Common myeloid progenitor, CD34-positive (primary cell): Measurements from ENCODE around the gene FAM168B.

Source experiments
- CTCF ChIA-PET: fragments of 350-600 bp; sonication (Branson Sonifier 250); formaldehyde crosslinking; loops from one replicate; lab custom pipeline; 2021; ENCODE audit warnings: antibody characterized with exemption; lab: Charles Lee
- POLR2A ChIA-PET: fragments of 350-600 bp; sonication (Branson Sonifier 250); formaldehyde crosslinking; loops from one replicate; lab custom pipeline; 2021; ENCODE audit warnings: antibody characterized with exemption; lab: Charles Lee
- DNase-seq, 3 donors: peaks; one replicate each; pipeline versions ENCODE4 v3.0.0 to v3.0.0-alpha.2; 2013
- H3K27ac ChIP-seq, 2 experiments: 1 replicate in 1 of 2; 2 replicates in 1 of 2; pipeline ENCODE4 v1.7.0; 2013; ENCODE audit warnings: inconsistent platforms in 2 of 2, low read length in 2 of 2, mild to moderate bottlenecking in 2 of 2, low read depth in 1 of 2, moderate library complexity in 1 of 2; ENCODE audit not compliant: severe bottlenecking in 2 of 2, insufficient read depth in 1 of 2, poor library complexity in 1 of 2
- H3K27me3 ChIP-seq, 5 experiments: replicated peaks in 2 of 5; 1 replicate in 3 of 5; 2 replicates in 2 of 5; pipeline versions ENCODE4 v1.6.1 to v1.7.0; 2013; ENCODE audit warnings: low read length in 4 of 5, mild to moderate bottlenecking in 2 of 5, moderate library complexity in 2 of 5, inconsistent platforms in 1 of 5; ENCODE audit not compliant: insufficient read depth in 5 of 5, control insufficient read depth in 4 of 5
- H3K36me3 ChIP-seq, 4 experiments: 1 replicate in 2 of 4; 2 replicates in 2 of 4; pipeline versions ENCODE4 v1.6.1 to v1.7.0; 2013; ENCODE audit warnings: low read length in 3 of 4, control low read depth in 1 of 4, mild to moderate bottlenecking in 1 of 4; ENCODE audit not compliant: control insufficient read depth in 4 of 4, insufficient read depth in 4 of 4
- H3K4me1 ChIP-seq, 4 experiments: 1 replicate in 3 of 4; 2 replicates in 1 of 4; pipeline versions ENCODE4 v1.6.1 to v1.7.1; 2013; ENCODE audit warnings: low read length in 3 of 4, mild to moderate bottlenecking in 3 of 4, control low read depth in 1 of 4, inconsistent platforms in 1 of 4, moderate library complexity in 1 of 4; ENCODE audit not compliant: control insufficient read depth in 4 of 4, insufficient read depth in 4 of 4; ENCODE audit errors: control extremely low read depth in 1 of 4
- H3K4me3 ChIP-seq, 7 experiments: 1 replicate in 4 of 7; 2 replicates in 3 of 7; pipeline versions ENCODE4 v1.5.1 to v1.7.0; 2013; ENCODE audit warnings: mild to moderate bottlenecking in 7 of 7, low read length in 6 of 7, moderate library complexity in 6 of 7, inconsistent platforms in 2 of 7, low read depth in 2 of 7, control low read depth in 1 of 7; ENCODE audit not compliant: insufficient read depth in 4 of 7, control insufficient read depth in 1 of 7; ENCODE audit errors: extremely low read depth in 1 of 7
- H3K9me3 ChIP-seq, 5 experiments: 1 replicate in 4 of 5; 2 replicates in 1 of 5; pipeline versions ENCODE4 v1.6.1 to v1.7.1; 2013; ENCODE audit warnings: low read length in 4 of 5, mild to moderate bottlenecking in 2 of 5, inconsistent platforms in 1 of 5, low read depth in 1 of 5, moderate library complexity in 1 of 5; ENCODE audit not compliant: control insufficient read depth in 4 of 5, insufficient read depth in 2 of 5; ENCODE audit errors: control extremely low read depth in 1 of 5
- WGBS: methylation state at CpG from one replicate; pipeline ENCODE4 v1.1.5; 2013; ENCODE audit not compliant: insufficient coverage; 5-methylcytosine and 5-hydroxymethylcytosine counted together

The FAM168B gene

DNA sequence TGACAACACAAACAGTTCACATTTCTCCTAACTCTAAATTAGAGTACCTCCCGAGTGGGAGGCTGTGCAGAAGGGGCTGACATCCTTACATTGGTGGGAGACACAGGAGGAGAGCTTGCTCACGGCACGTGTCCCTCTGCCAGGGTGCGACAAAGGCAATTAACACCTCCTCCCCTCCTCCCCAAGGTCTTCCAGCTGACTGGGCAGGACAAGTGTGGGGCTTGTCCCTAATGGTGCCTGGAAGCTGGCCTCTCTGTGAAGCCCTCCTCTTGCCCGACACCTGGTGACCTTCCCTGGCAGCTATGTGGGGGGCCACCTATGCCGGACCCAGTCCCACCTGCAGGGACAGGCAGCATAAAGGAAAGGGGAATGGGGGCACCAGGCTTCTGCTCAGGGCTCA, 57.0 kb downstream of the FAM168B start:
- H3K4me1 ChIP-seq = peaks cover under 1 to 29% (median 23%) of the 10 kb centered on the region in 4 experiments
- no peak overlapping the region for H3K27ac ChIP-seq
- H3K9me3 ChIP-seq = no peaks in the 10 kb centered on the region
- no peak overlapping the region for H3K4me3 ChIP-seq
- DNase-seq = no peak
- POLR2A ChIA-PET = no interaction called here
- CTCF ChIA-PET = no interaction called here
- WGBS = 73% methylated on average over 3 of the region's 6 CpGs
- H3K36me3 ChIP-seq = no peaks in the 10 kb centered on the region
- peaks cover 0 to 93% (median 51%) of the 10 kb centered on the region in 5 experiments for H3K27me3 ChIP-seq

GRCh38 chr2:131035826-131036231, 57.4 kb downstream of the FAM168B start:
- 78% methylated on average over 8 of the region's 10 CpGs for WGBS
- POLR2A ChIA-PET = no interaction called here

DNA sequence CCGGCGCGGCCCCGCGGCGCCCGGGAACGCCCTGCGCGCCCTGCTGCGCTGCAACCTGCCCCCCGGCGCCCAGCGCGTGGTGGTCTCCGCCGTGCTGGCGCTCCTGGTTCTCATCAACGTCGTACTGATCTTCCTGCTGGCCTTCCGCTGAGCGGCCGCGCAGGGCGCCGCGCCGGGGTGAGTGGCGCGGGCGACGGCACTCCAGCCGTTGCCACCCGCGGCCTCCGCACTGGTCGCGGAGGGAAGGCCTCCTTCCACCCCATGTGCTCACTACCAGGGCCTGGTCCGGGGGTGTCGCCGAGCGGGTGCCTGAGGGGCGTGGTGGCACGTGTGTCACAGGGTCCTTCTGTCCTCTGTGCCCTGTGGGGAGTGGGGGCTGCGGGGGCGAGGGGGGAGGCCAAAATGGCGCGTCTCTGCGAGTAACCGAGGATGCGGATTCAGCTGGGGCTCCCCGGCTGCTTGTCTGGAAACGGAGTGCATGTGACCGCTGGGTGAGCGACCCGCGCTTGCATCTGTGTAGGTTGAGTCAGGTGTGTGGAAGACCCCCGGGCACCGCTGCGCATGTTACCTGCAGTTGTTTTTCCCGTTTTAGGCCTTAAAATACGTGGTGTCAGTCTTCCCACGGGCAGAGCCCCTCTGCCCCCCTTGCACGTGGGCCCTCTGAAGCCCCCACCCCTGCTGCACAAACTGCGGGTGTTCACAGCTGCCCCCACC, 58.0 kb downstream of the FAM168B start:
- Histone ChIP-seq H3K27ac (no peak overlapping the region), H3K9me3 (no peaks in the 10 kb centered on the region), H3K27me3 (peaks cover 0 to 87% (median 47%) of the 10 kb centered on the region in 5 experiments), H3K4me3 (peak overlapping the region in 4 of 7 experiments; percentile 29 to 69 (median 58)), H3K36me3 (no peaks in the 10 kb centered on the region), H3K4me1 (peaks cover 0 to 19% (median 13%) of the 10 kb centered on the region in 4 experiments)
- POLR2A ChIA-PET = no interaction called here
- CTCF ChIA-PET = no interaction called here
- WGBS = 8% methylated on average over 42 of the region's 65 CpGs
- DNase-seq = peak in 2 of 3 donors; percentile 15 to 31

More at GRCh38 chr2:131035826-131036231, 57.4 kb downstream of the FAM168B start:
- DNase-seq = no peak
- Histone ChIP-seq H3K36me3 (no peaks in the 10 kb centered on the region), H3K27me3 (peaks cover 0 to 88% (median 49%) of the 10 kb centered on the region in 5 experiments), H3K4me1 (peaks cover 0 to 25% (median 18%) of the 10 kb centered on the region in 4 experiments), H3K27ac (no peak overlapping the region), H3K9me3 (no peaks in the 10 kb centered on the region), H3K4me3 (peak overlapping the region in 1 of 7 experiments; percentile 69)
- CTCF ChIA-PET = no interaction called here

GRCh38 chr2:131034122-131035051, 58.9 kb downstream of the FAM168B start:
- Histone ChIP-seq H3K4me1 (peaks cover 0 to 13% (median 6%) of the 10 kb centered on the region in 4 experiments), H3K27me3 (peaks cover 0 to 78% (median 38%) of the 10 kb centered on the region in 5 experiments), H3K4me3 (peak overlapping the region in 5 of 7 experiments; percentile 29 to 69 (median 55)), H3K27ac (no peak overlapping the region), H3K9me3 (no peaks in the 10 kb centered on the region), H3K36me3 (no peaks in the 10 kb centered on the region)
- DNase-seq = peak; percentile 8 to 51 (median 38)
- WGBS = 5% methylated on average over 54 of the region's 61 CpGs
- ChIA-PET CTCF (no interaction called here), POLR2A (no interaction called here)

GRCh38 chr2:131033786-131034121, 59.5 kb downstream of the FAM168B start:
- 100% methylated on average over 1 of the region's 1 CpG for WGBS
- no peaks in the 10 kb centered on the region for H3K36me3 ChIP-seq
- ChIA-PET CTCF (no interaction called here), POLR2A (no interaction called here)
- H3K27me3 ChIP-seq = peaks cover 0 to 72% (median 32%) of the 10 kb centered on the region in 5 experiments
- DNase-seq = no peak
- no peak overlapping the region for H3K27ac ChIP-seq
- no peaks in the 10 kb centered on the region for H3K9me3 ChIP-seq
- peaks cover 0 to 13% (median 6%) of the 10 kb centered on the region in 4 experiments for H3K4me1 ChIP-seq
- H3K4me3 ChIP-seq = no peak overlapping the region

GRCh38 chr2:131032393-131032836, 60.8 kb downstream of the FAM168B start:
- Histone ChIP-seq H3K27me3 (peaks cover 2 to 66% (median 27%) of the 10 kb centered on the region in 5 experiments), H3K27ac (no peak overlapping the region), H3K9me3 (peaks cover 0 to 10% (median 3%) of the 10 kb centered on the region in 5 experiments), H3K4me3 (no peak overlapping the region), H3K36me3 (no peaks in the 10 kb centered on the region), H3K4me1 (peaks cover 0 to 13% (median 6%) of the 10 kb centered on the region in 4 experiments)
- CTCF ChIA-PET = interaction anchor here (0.6 kb wide), 1 partner anchor 72 kb away, joined by 3 read pairs; no protein-coding TSS in a partner anchor
- no peak for DNase-seq
- 78% methylated on average over 4 of the region's 4 CpGs for WGBS
- POLR2A ChIA-PET = interaction anchor here (0.5 kb wide), 1 partner anchor 54 kb away, joined by 3 read pairs; no protein-coding TSS in a partner anchor
